Measurements from ENCODE around the gene NTMT1. TPM values are rescaled to one million over a fixed set of nuclear protein-coding genes. Genes with fewer than 3 reads are reported as not detected.

Gene NTMT1
- total RNA-seq, 1 experiment from 2014 or later = 84.8 TPM

DNA sequence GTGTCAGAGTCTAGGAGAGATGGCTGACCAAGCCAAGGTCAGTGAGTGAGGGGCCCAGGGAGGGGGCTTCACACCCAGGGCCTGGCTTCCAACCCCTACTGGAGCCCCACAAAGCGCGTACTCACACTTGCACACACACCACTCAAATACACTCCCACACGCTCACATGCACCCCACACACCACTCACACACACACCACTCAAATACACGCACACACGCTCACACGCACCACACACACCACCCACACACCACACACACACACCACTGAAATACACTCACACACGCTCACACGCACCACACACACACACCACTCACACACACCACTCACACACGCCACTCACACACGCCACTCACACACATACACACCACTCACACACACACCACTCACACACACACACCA lies 21.7 kb downstream of the NTMT1 start:
- Histone ChIP-seq H2AFZ (ENCODE audit: low read depth, low read length, poor library complexity, severe bottlenecking) (no peak overlapping the region), H3K9me3 (ENCODE audit: control insufficient read depth in 1 of 2, insufficient read depth in 1 of 2, low read depth in 1 of 2, low read length in 2 of 2) (no peaks in the 10 kb centered on the region), H3K27me3 (ENCODE audit: insufficient read depth, low read length) (no peaks in the 10 kb centered on the region), H3K79me2 (ENCODE audit: insufficient read depth, low read length) (no peaks in the 10 kb centered on the region), H3K4me1 (ENCODE audit: control insufficient read depth in 1 of 2, insufficient read depth in 2 of 2, low read length in 2 of 2) (peaks cover 0 to 3% of the 10 kb centered on the region in 2 experiments; a peak in 2 of 4 replicates), H4K20me1 (ENCODE audit: insufficient read depth) (no peaks in the 10 kb centered on the region), H3K4me3 (replicated peaks in 1 of 2; ENCODE audit: low read depth in 1 of 2, low read length in 2 of 2) (no peak overlapping the region), H3K9ac (ENCODE audit: low read length) (no peak overlapping the region), H3K27ac (ENCODE audit: low read depth, low read length) (no peak overlapping the region), H3K36me3 (ENCODE audit: control insufficient read depth in 1 of 2, insufficient read depth in 2 of 2, low read length in 2 of 2) (no peaks in the 10 kb centered on the region), H3K9me2 (ENCODE audit: insufficient read depth) (no peaks in the 10 kb centered on the region), H3K4me2 (ENCODE audit: low read length) (no peak overlapping the region)
- ChIA-PET POLR2A (no interaction called here), CTCF (no interaction called here), RAD21 (ENCODE audit: low non-redundant PET in 1 of 2, low total read pairs in 2 of 2, uncharacterized antibody in 2 of 2, unreplicated experiment in 2 of 2) (no interaction called here)
- no TSS peak for BruUV-seq (replicated peaks)
- DNase-seq (ENCODE audit: low read depth, low spot score) (no peak), ATAC-seq (no peak)
- intact Hi-C loops (cut with micrococcal nuclease) = no loop called here
- TF ChIP-seq POLR2A (IDR thresholded peaks at IDR 0.05; ENCODE audit: borderline replicate concordance, extremely low read depth, insufficient read depth, insufficient read length) = no peak
- no peak for TF ChIP-seq EZH2 (IDR thresholded peaks at IDR 0.05)
- no peak for TF ChIP-seq SP1 (IDR thresholded peaks at IDR 0.05; ENCODE audit: low read depth)
- TF ChIP-seq JUND (IDR thresholded peaks at IDR 0.05) = no peak
- no peak for TF ChIP-seq TCF7L2 (IDR thresholded peaks at IDR 0.05; ENCODE audit: borderline replicate concordance, extremely low read depth, insufficient read depth, insufficient read length)
- TF ChIP-seq REST (IDR thresholded peaks at IDR 0.05; ENCODE audit: low read depth) = no peak
- no peak for TF ChIP-seq POLR2AphosphoS5 (IDR thresholded peaks at IDR 0.05; ENCODE audit: low read depth, low read length)
- no peak for TF ChIP-seq RAD21 (IDR thresholded peaks at IDR 0.05; ENCODE audit: low read depth)
- TF ChIP-seq ZNF274 (IDR thresholded peaks at IDR 0.05; ENCODE audit: low read depth, low read length) = no peak

All from HCT116 (cell line).